Loucy (cell line): ENCODE results near the gene SPSB1.

ENCODE experiments used
- CTCF ChIP-seq: fragments of 200-600 bp; sonication (generic); conservative IDR thresholded peaks from 2 replicates; pipeline ENCODE4 v1.5.1; 2014; ENCODE audit warnings: mild to moderate bottlenecking, antibody characterized with exemption, low read length
- EZH2phosphoT487 ChIP-seq: fragments of 200-600 bp; IDR thresholded peaks from 2 replicates; pipeline ENCODE4 v1.6.1; 2018; ENCODE audit warnings: antibody characterized with exemption, mild to moderate bottlenecking, moderate library complexity, borderline replicate concordance

GRCh38 chr1:9373619-9374018, 80.9 kb downstream of the SPSB1 start:
- TF ChIP-seq CTCF (no peak), EZH2phosphoT487 (no peak)
